NT2/D1 (cell line): ENCODE results near the gene PSEN2.

Source experiments
- DNase-seq: peaks from one replicate; pipeline ENCODE4 v3.0.0-alpha.2; 2011; ENCODE audit warnings: low read depth, low spot score
- H3K27me3 ChIP-seq: 2 replicates; pipeline ENCODE4 v1.6.0; 2011; ENCODE audit warnings: mild to moderate bottlenecking; ENCODE audit not compliant: insufficient read length, insufficient read depth
- H3K36me3 ChIP-seq: 2 replicates; pipeline ENCODE4 v1.6.1; 2011; ENCODE audit warnings: mild to moderate bottlenecking, low read length, mixed read lengths; ENCODE audit not compliant: insufficient read depth, insufficient read length
- H3K4me1 ChIP-seq: 2 replicates; pipeline ENCODE4 v1.5.1; 2011; ENCODE audit not compliant: insufficient read depth, insufficient read length
- H3K4me3 ChIP-seq: 2 replicates; pipeline ENCODE4 v1.5.1; 2011; ENCODE audit warnings: low read depth; ENCODE audit not compliant: insufficient read length
- H3K9ac ChIP-seq: 2 replicates; pipeline ENCODE4 v1.6.0; 2011; ENCODE audit warnings: low read depth; ENCODE audit not compliant: insufficient read length
- H3K9me3 ChIP-seq: 2 replicates; pipeline ENCODE4 v1.5.1; 2011; ENCODE audit warnings: mild to moderate bottlenecking, low read length; ENCODE audit not compliant: insufficient read depth
- SUZ12 ChIP-seq: IDR thresholded peaks from 2 replicates; pipeline ENCODE4 v1.6.1; 2011; ENCODE audit not compliant: insufficient read length, insufficient read depth; ENCODE audit errors: extremely low read depth
- YY1 ChIP-seq: IDR thresholded peaks from 2 replicates; pipeline ENCODE4 v1.6.1; 2011; ENCODE audit not compliant: insufficient read length, insufficient read depth
- ZNF274 ChIP-seq: IDR thresholded peaks from 2 replicates; pipeline ENCODE4 v1.6.1; 2011; ENCODE audit warnings: mild to moderate bottlenecking, low read depth, low read length

The PSEN2 gene

DNA sequence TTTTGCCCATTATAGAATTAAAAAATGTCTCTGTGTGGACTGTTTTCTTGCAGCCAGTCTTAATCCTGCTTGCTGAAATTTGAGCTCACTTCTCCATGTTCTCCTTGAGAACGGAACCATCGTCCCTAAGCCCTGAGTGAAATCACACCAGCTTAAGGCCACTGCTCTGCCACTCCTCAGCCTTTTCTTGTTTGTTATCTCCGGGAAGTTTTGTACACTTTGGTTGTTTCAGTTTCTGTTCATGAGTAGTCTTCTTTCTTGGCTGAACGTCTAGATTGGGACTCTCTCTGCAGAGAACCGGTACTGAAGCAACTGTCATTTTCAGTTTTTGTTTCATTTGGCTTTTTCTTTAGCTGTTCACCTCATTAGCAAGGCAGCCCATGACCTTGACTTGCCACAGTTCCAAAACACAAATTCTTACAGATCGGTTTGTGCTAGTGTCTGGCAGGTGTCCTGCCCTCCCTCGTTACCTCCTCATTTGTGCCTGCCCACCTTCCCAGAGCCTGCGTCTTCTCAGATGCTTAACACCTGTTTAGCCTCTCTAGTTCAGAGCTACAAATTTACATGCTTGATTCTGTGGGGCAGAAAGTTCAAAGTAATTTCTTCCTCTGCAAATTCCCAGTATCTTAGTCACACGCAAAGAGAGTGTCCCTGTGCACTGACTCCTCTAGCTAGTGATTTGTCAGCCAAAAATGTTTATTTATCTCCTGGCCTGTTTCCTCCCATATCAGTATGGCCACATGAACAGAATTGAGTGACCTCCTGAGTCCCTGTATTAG, 12.4 kb downstream of the PSEN2 start:
- H3K27me3 ChIP-seq = no peaks in the 10 kb centered on the region
- no peaks in the 10 kb centered on the region for H3K9me3 ChIP-seq
- peaks cover 3% of the 10 kb centered on the region for H3K4me1 ChIP-seq
- H3K9ac ChIP-seq = no peak overlapping the region
- no peak for DNase-seq
- TF ChIP-seq ZNF274 (no peak), YY1 (no peak), SUZ12 (no peak)
- H3K36me3 ChIP-seq = peaks cover 95% of the 10 kb centered on the region
- H3K4me3 ChIP-seq = no peak overlapping the region

DNA sequence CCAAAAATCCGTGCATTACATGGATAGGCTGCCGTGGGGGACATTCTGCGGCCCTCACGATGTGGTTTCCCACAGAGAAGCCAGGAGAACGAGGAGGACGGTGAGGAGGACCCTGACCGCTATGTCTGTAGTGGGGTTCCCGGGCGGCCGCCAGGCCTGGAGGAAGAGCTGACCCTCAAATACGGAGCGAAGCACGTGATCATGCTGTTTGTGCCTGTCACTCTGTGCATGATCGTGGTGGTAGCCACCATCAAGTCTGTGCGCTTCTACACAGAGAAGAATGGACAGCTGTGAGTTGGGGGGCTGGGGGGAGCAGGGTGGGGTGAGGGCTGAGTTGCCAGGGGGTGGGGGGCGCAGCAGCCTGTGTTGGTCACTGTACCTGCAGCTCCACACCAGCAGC, 13.2 kb downstream of the PSEN2 start:
- Histone ChIP-seq H3K27me3 (no peaks in the 10 kb centered on the region), H3K36me3 (peaks cover 98% of the 10 kb centered on the region), H3K9me3 (no peaks in the 10 kb centered on the region), H3K4me1 (peaks cover 3% of the 10 kb centered on the region), H3K4me3 (no peak overlapping the region), H3K9ac (no peak overlapping the region)
- DNase-seq = no peak
- TF ChIP-seq YY1 (no peak), SUZ12 (no peak), ZNF274 (no peak)

DNA sequence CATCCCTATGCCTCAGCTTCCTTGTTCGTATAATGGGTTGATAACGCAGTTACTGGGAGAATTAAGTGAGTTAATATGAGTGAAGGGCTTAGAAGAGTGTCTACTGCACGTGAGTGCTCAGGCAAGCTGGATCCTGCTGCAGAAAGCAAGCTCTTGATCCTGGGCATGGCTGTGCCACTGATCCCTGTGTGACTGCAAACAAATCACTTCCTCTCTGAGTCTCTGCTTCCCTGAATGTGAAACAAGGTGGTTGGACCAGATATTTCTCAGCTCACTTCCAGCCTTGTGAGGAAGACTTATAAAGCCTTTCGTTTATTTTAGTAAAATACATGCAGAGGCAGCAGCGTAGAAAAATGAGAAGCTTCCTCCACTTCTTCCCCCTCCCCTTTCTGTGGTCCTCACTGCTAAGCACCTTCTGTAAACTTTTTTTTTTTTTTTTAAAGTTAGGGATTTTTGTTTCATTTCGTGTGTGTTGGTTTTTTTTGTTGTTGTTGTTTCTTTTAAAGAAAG, 13.8 kb downstream of the PSEN2 start:
- Histone ChIP-seq H3K4me3 (no peak overlapping the region), H3K9me3 (no peaks in the 10 kb centered on the region), H3K4me1 (peaks cover 3% of the 10 kb centered on the region), H3K9ac (no peak overlapping the region), H3K36me3 (peaks cover 98% of the 10 kb centered on the region), H3K27me3 (no peaks in the 10 kb centered on the region)
- DNase-seq = no peak
- no peak for TF ChIP-seq ZNF274
- TF ChIP-seq SUZ12 = no peak
- no peak for TF ChIP-seq YY1

DNA sequence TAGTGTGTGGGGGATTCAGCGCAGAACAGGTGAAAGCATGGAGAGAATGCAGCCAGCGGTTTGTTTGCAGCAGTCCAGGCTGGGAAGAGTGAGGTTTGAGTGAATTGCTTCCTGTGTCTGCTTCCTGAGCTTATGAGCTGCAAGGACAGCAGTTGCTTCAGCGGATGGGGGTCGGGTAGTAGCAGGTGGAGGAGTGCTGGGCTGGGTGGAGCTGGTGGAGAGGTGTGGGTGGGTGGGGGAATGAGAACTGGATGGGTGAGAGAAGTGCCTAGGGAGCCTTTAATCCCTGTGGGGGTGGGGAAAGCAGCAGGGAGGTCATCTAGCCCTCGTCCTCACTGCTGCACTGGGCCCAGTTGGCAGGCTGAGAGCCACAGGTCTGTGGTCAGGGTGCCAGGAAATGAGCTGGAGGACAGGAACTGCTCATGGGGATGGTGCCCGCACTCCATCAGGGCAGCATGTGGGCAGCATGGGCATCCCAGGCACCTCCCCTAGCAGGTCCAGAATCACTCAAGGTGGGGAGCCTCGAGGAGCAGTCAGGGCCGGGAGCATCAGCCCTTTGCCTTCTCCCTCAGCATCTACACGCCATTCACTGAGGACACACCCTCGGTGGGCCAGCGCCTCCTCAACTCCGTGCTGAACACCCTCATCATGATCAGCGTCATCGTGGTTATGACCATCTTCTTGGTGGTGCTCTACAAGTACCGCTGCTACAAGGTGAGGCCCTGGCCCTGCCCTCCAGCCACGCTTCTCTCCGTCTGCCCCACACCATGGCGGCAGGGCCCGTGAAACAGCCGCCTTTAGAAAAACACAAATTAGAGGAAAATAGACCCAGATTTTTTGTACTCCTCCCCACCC, 14.8 kb downstream of the PSEN2 start:
- DNase-seq = no peak
- Histone ChIP-seq H3K4me1 (peaks cover 3% of the 10 kb centered on the region), H3K9ac (no peak overlapping the region), H3K27me3 (no peaks in the 10 kb centered on the region), H3K9me3 (no peaks in the 10 kb centered on the region), H3K36me3 (peaks cover 96% of the 10 kb centered on the region), H3K4me3 (no peak overlapping the region)
- no peak for TF ChIP-seq ZNF274

DNA sequence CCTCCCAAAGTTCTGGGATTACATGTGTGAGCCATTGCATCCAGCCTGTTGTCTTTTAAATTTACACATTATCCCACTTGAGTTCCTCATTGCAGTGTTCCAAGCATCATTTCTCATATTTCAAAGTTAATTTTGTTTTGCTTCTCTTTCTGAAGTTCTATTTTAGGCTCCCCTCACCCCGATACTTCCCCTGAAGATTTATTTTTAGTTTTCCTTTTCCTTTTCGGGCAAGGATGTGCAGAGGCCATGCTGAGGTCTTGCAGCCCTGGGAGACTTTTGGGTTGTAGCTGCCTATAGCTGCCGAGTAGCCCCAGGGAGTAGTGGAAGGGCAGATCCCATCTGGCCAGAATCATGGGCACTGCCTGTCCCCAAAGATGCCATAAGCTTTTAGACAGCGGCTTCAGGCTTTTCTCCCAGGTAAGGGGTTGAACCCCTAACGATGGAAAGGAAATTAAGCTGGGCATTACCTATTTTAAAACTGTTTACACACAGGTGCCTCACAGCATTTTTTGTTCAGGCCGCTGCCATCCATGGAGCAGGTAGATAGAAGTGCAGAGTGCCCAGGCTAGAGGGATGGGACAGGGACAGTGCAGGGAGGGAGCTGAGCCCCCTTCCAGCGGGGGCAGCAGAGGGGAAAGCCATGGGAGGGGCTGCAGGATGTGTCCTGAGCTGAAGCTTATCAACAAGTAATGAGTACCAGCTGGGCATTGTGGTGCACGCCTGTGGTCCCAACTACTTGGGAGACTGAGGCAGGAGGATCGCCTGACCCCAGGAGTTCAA, 15.9 kb downstream of the PSEN2 start:
- H3K27me3 ChIP-seq = no peaks in the 10 kb centered on the region
- no peaks in the 10 kb centered on the region for H3K9me3 ChIP-seq
- TF ChIP-seq ZNF274 (no peak), YY1 (no peak), SUZ12 (no peak)
- H3K36me3 ChIP-seq = peaks cover 96% of the 10 kb centered on the region
- H3K4me1 ChIP-seq = no peaks in the 10 kb centered on the region
- no peak for DNase-seq
- no peak overlapping the region for H3K4me3 ChIP-seq
- H3K9ac ChIP-seq = no peak overlapping the region

DNA sequence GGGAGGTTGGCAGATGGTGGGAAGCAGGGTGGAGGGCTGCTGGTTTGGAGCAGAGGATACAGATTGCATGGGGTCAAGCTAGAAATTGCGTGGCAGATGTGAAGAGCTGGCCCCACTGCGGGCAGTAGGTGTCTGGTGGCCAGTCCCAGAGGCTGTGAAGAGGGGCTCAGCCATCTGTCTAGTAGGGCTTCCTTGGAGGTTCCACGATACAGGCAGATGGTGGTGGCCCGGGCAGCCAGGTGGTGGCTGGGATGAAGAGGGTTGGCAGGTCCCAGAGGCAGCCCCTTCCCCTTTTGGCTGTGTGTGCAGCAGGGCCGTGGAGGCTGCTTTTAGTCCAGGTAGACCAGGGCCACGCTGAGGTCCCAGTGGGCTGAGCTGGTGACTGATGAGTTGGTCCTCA, 16.6 kb downstream of the PSEN2 start:
- Histone ChIP-seq H3K9me3 (no peaks in the 10 kb centered on the region), H3K4me1 (no peaks in the 10 kb centered on the region), H3K4me3 (no peak overlapping the region), H3K9ac (no peak overlapping the region), H3K36me3 (peaks cover 96% of the 10 kb centered on the region), H3K27me3 (no peaks in the 10 kb centered on the region)
- DNase-seq = no peak
- TF ChIP-seq SUZ12 (no peak), ZNF274 (no peak), YY1 (no peak)

DNA sequence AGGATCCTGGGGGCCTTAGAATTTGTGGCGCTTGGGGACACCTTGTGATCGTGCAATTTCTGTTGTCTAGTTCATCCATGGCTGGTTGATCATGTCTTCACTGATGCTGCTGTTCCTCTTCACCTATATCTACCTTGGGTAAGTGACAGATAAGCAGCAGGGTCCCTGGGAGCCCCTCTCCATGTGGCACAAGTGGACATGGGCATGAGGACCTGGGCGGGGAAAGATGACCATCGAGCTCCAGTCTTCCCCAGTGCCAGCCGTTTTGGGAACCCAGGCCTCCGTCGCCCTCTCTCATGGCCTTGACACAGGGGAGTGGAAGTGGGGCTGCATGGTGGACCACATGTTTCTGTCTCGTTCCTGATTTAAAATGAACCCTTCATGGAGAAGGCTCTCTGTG, 17.6 kb downstream of the PSEN2 start:
- H3K27me3 ChIP-seq = no peaks in the 10 kb centered on the region
- H3K4me3 ChIP-seq = no peak overlapping the region
- no peak for TF ChIP-seq SUZ12
- H3K4me1 ChIP-seq = no peaks in the 10 kb centered on the region
- peaks cover 96% of the 10 kb centered on the region for H3K36me3 ChIP-seq
- DNase-seq = no peak
- H3K9ac ChIP-seq = no peak overlapping the region
- no peaks in the 10 kb centered on the region for H3K9me3 ChIP-seq
